Mesodermal cell (in vitro differentiated cells): ENCODE measurements around the gene NEGR1.

Source experiments
- H3K27ac ChIP-seq: 2 replicates; pipeline ENCODE4 v1.7.0; 2013; ENCODE audit warnings: mild to moderate bottlenecking, low read depth, low read length, moderate library complexity; ENCODE audit not compliant: severe bottlenecking
- H3K36me3 ChIP-seq: 2 replicates; pipeline ENCODE4 v1.7.1; 2013; ENCODE audit warnings: mild to moderate bottlenecking, low read length, moderate library complexity; ENCODE audit not compliant: control insufficient read depth, insufficient read depth
- H3K4me1 ChIP-seq: one replicate; pipeline ENCODE4 v1.7.1; 2013; ENCODE audit warnings: mild to moderate bottlenecking, low read length; ENCODE audit not compliant: insufficient read depth, control insufficient read depth, poor library complexity, severe bottlenecking
- H3K4me3 ChIP-seq: 2 replicates; pipeline ENCODE4 v1.7.0; 2013; ENCODE audit warnings: low read length, control low read depth, mild to moderate bottlenecking; ENCODE audit not compliant: insufficient read depth, poor library complexity, severe bottlenecking; ENCODE audit errors: extremely low read depth
- H3K9me3 ChIP-seq: 2 replicates; pipeline ENCODE4 v1.7.1; 2013; ENCODE audit warnings: mild to moderate bottlenecking, low read length, moderate library complexity; ENCODE audit not compliant: control insufficient read depth
- WGBS, 2 experiments: methylation state at CpG; one replicate each; pipeline ENCODE4 v1.1.5; 2013; ENCODE audit warnings: missing lambda C conversion rate in 2 of 2; ENCODE audit not compliant: insufficient coverage in 2 of 2; 5-methylcytosine and 5-hydroxymethylcytosine counted together

The NEGR1 gene

GRCh38 chr1:71676979-71677925 is 605.1 kb downstream of the NEGR1 start:
- H3K36me3 ChIP-seq = no peaks in the 10 kb centered on the region
- H3K4me1 ChIP-seq = no peaks in the 10 kb centered on the region
- 85 to 94% methylated on average over 2 to 7 of the region's 7 CpGs for WGBS, 2 experiments
- H3K4me3 ChIP-seq = no peak overlapping the region
- H3K27ac ChIP-seq = no peak overlapping the region
- no peaks in the 10 kb centered on the region for H3K9me3 ChIP-seq

DNA sequence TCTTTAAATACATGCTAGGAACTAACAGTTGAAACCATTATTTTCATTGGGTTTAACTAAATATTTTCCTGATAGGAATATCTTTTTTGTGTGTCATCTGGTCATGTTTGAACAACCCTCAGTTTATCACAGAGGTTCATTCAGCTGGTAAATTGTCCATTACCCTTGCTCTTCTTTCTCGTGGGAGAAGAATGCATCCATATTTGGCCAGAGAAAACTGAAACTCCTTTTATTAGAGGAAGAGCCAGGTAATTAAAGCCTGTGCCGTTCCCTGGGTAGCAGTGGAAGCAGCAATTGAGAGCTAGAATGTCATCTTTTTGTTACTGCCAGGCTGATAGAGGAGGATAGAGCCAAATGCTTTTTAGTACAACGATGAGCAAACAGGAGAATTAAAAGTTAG is 614.3 kb downstream of the NEGR1 start:
- Histone ChIP-seq H3K4me3 (no peak overlapping the region), H3K27ac (no peak overlapping the region), H3K4me1 (no peaks in the 10 kb centered on the region), H3K36me3 (no peaks in the 10 kb centered on the region), H3K9me3 (no peaks in the 10 kb centered on the region)
- WGBS, 2 experiments = 80 to 92% methylated on average over 3 of the region's 3 CpGs

GRCh38 chr1:71667216-71667615 is 615.1 kb downstream of the NEGR1 start:
- Histone ChIP-seq H3K9me3 (no peaks in the 10 kb centered on the region), H3K27ac (no peak overlapping the region), H3K4me3 (no peak overlapping the region), H3K36me3 (no peaks in the 10 kb centered on the region), H3K4me1 (no peaks in the 10 kb centered on the region)
- WGBS, 2 experiments = 82 to 90% methylated on average over 2 of the region's 2 CpGs

DNA sequence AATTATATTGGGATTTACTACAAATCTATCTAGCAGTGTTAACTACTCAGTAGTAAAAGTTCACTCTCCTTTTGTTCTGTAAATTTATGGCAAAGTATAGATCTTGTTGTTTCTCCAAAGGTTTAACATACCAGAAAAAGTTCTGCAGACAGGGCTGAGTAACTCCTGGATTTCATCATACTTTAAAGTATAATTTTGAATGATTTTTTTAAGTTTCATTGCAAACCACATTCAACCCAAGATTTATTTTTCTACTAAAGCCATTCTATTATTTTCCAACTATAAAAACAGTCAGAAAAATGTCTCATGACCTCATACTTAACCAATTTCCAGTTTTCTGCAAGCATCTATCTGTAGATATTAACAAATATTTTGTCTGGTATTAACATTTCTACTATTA is 615.7 kb downstream of the NEGR1 start:
- Histone ChIP-seq H3K4me1 (no peaks in the 10 kb centered on the region), H3K9me3 (no peaks in the 10 kb centered on the region), H3K4me3 (no peak overlapping the region), H3K27ac (no peak overlapping the region), H3K36me3 (no peaks in the 10 kb centered on the region)

DNA sequence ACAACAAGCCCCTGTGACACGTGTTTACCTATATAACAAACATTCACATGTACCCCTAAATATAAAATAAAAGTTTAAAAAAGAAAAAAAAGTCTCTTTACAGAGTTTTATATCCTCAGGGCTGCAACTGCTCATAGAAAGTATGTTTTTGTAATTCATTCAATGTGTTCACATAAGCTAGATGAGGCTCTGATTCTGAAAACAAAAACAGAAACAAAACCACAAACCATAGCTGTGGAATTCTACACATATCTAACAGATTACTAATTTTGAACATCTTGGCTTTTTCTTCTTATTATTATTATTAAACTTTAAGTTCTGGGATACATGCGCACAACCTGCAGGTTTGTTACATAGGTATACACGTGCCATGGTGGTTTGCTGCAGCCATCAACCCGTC is 621.9 kb downstream of the NEGR1 start:
- 79 to 96% methylated on average over 2 to 3 of the region's 4 CpGs for WGBS, 2 experiments
- Histone ChIP-seq H3K4me3 (no peak overlapping the region), H3K4me1 (no peaks in the 10 kb centered on the region), H3K27ac (no peak overlapping the region), H3K9me3 (no peaks in the 10 kb centered on the region), H3K36me3 (no peaks in the 10 kb centered on the region)

DNA sequence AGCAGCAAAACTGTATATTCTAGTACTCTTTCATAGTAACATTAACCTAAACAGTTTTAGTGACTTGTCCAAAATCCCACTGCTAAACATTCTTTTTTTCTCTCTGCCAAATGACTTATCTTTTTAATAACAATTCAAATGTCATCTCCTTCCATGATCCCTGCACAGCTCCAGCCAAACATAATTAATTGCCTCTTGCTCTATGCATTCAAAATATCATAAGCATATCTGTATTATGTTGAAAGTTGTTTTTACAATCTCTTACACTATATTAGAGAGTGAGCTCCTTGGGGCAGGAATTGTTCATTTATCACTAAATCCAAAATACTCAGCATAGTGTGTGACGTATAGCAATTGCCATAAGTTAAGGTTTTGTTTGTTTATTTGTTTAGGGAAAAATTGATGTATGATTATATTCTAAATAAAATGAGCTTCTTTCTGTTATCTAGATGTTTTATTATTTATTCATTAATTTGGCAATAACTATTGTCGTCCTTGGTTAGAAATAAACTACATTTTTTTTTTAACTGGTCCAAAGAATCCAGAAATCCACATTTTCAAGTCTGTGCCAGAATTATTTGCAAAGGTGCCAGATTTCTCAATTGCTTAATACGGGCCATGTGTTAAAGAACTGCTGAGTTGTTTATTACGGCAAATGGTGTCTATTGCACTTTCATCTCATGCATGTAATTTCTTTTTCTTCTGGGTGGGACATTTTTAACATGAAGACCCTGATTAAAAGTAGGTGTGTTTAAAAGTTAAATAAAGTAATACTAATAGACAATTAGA is 624.3 kb downstream of the NEGR1 start:
- Histone ChIP-seq H3K36me3 (no peaks in the 10 kb centered on the region), H3K27ac (no peak overlapping the region), H3K9me3 (no peaks in the 10 kb centered on the region), H3K4me1 (no peaks in the 10 kb centered on the region), H3K4me3 (no peak overlapping the region)
- no CpG with 5 or more reads among the region's 4 CpGs for WGBS, 2 experiments

GRCh38 chr1:71656902-71657301 is 625.4 kb downstream of the NEGR1 start:
- H3K27ac ChIP-seq = no peak overlapping the region
- no peaks in the 10 kb centered on the region for H3K9me3 ChIP-seq
- no peak overlapping the region for H3K4me3 ChIP-seq
- WGBS, 2 experiments = no CpG with 5 or more reads among the region's 1 CpG
- H3K36me3 ChIP-seq = no peaks in the 10 kb centered on the region
- H3K4me1 ChIP-seq = no peaks in the 10 kb centered on the region

- Histone ChIP-seq H3K27ac (no peak overlapping the region), H3K4me3 (no peak overlapping the region), H3K4me1 (no peaks in the 10 kb centered on the region), H3K9me3 (no peaks in the 10 kb centered on the region), H3K36me3 (no peaks in the 10 kb centered on the region)
- 100% methylated on average over 2 of the region's 2 CpGs for WGBS, 2 experiments
Measured at GRCh38 chr1:71655604-71656003, 626.7 kb downstream of the NEGR1 start.

GRCh38 chr1:71653952-71654351 is 628.4 kb downstream of the NEGR1 start:
- no peaks in the 10 kb centered on the region for H3K36me3 ChIP-seq
- no peak overlapping the region for H3K27ac ChIP-seq
- no peaks in the 10 kb centered on the region for H3K4me1 ChIP-seq
- no peak overlapping the region for H3K4me3 ChIP-seq
- H3K9me3 ChIP-seq = no peaks in the 10 kb centered on the region
- WGBS, 2 experiments = 75% methylated on average over 1 of the region's 2 CpGs; no CpG with 5 or more reads in 1 of the 2 experiments

DNA sequence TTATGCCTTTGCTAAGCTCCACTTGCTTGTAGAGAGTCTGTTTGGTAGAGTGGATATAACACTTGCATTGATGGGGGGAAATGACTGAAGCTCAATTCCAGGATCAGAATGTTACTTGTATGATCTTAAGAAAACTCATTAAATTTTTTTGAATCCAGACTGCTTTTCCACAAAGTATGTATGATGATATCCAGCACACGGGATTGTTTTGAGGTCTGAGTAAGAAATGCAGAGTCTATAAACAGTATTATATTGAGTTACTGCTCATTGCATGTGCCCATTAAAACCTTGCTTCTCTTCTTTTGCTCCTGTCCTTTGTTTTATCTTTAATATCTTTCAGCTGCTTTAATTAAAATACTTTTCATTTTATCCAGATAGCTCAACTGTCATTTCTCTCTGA is 631.1 kb downstream of the NEGR1 start:
- Histone ChIP-seq H3K4me3 (no peak overlapping the region), H3K27ac (no peak overlapping the region), H3K4me1 (no peaks in the 10 kb centered on the region), H3K9me3 (no peaks in the 10 kb centered on the region), H3K36me3 (no peaks in the 10 kb centered on the region)
- no CpG with 5 or more reads among the region's 1 CpG for WGBS, 2 experiments

GRCh38 chr1:71650119-71650518 is 632.2 kb downstream of the NEGR1 start:
- Histone ChIP-seq H3K4me1 (no peaks in the 10 kb centered on the region), H3K36me3 (no peaks in the 10 kb centered on the region), H3K27ac (no peak overlapping the region), H3K9me3 (no peaks in the 10 kb centered on the region), H3K4me3 (no peak overlapping the region)
- 83% methylated on average over 3 of the region's 3 CpGs; no CpG with 5 or more reads in 1 of the 2 experiments for WGBS, 2 experiments
